GM12865 (cell line): ENCODE data around the gene PPOX.
A peak's percentile ranks its signal among the peaks of the same experiment; 100 is the strongest.

Experiments used
- DNase-seq: peaks from one replicate; pipeline ENCODE4 v3.0.0; 2010; ENCODE audit warnings: low read depth
- H3K4me3 ChIP-seq: 2 replicates; pipeline ENCODE4 v1.5.1; 2011; ENCODE audit warnings: mild to moderate bottlenecking, low read depth, low read length, control low read depth
- TF ChIP-seq, protein P1 (sequence below): IDR thresholded peaks from 2 replicates; pipeline ENCODE4 v1.5.1; 2011; ENCODE audit warnings: low read length, control low read depth, low read depth, inconsistent platforms; ENCODE audit not compliant: insufficient read depth; ENCODE audit errors: missing control alignments

Gene PPOX

DNA sequence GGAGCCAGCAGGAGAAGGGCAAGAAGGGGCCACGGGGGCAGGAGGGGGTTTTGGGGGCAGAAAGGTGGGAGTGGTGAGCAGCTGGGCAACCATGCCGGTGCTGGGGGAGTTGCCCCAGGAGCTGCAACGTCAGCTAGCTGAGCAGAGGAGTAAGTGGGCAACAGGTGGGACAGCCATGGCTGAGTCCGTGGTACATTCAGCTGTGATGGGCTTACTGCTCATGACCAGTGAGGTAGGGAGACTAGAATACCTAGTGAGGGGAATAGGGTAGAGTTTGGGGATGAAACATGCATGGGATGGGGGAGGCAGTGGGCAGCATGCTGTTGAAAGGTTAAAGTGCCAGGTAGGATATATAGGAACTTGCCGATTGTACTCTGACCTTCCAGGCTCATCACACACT is 4.6 kb upstream of the PPOX start:
- no peak for DNase-seq
- TF ChIP-seq, protein P1, sequence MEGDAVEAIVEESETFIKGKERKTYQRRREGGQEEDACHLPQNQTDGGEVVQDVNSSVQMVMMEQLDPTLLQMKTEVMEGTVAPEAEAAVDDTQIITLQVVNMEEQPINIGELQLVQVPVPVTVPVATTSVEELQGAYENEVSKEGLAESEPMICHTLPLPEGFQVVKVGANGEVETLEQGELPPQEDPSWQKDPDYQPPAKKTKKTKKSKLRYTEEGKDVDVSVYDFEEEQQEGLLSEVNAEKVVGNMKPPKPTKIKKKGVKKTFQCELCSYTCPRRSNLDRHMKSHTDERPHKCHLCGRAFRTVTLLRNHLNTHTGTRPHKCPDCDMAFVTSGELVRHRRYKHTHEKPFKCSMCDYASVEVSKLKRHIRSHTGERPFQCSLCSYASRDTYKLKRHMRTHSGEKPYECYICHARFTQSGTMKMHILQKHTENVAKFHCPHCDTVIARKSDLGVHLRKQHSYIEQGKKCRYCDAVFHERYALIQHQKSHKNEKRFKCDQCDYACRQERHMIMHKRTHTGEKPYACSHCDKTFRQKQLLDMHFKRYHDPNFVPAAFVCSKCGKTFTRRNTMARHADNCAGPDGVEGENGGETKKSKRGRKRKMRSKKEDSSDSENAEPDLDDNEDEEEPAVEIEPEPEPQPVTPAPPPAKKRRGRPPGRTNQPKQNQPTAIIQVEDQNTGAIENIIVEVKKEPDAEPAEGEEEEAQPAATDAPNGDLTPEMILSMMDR: no peak
- H3K4me3 ChIP-seq: no peak overlapping the region

- no peak for DNase-seq
- H3K4me3 ChIP-seq: no peak overlapping the region
- TF ChIP-seq, protein P1: no peak
These were observed 4.2 kb upstream of the PPOX start for GRCh38 chr1:161162052-161162451.

GRCh38 chr1:161162806-161163205 is 3.4 kb upstream of the PPOX start:
- TF ChIP-seq, protein P1: no peak
- DNase-seq: no peak
- no peak overlapping the region for H3K4me3 ChIP-seq

- H3K4me3 ChIP-seq: no peak overlapping the region
- DNase-seq: no peak
- TF ChIP-seq, protein P1: no peak
These were observed 2.4 kb upstream of the PPOX start for GRCh38 chr1:161163793-161164192.

GRCh38 chr1:161164901-161165610 is 1.2 kb upstream of the PPOX start:
- TF ChIP-seq, protein P1: no peak
- DNase-seq: no peak
- H3K4me3 ChIP-seq: peak overlapping the region; percentile 82

GRCh38 chr1:161166669-161167548 is 683 bp downstream of the PPOX start:
- peak overlapping the region; percentile 82 for H3K4me3 ChIP-seq
- TF ChIP-seq, protein P1: no peak
- DNase-seq: no peak
